Peyer's patch (tissue), 4 donors: Measurements from ENCODE around the gene LPAR1.

Source experiments
- CTCF ChIP-seq, 6 experiments: fragments of 450-650 bp in 4 of 6; fragments of 200-600 bp in 2 of 6; sonication (generic) in 1 of 6; IDR thresholded peaks; one replicate each; pipeline ENCODE4 v1.5.1; 2017 to 2019; ENCODE audit warnings: antibody characterized with exemption in 6 of 6, mild to moderate bottlenecking in 3 of 6, moderate library complexity in 1 of 6
- POLR2A ChIP-seq, 2 donors: fragments of 450-650 bp; IDR thresholded peaks; one replicate each; pipeline ENCODE4 v1.5.1; 2017; ENCODE audit warnings: antibody characterized with exemption in 2 of 2, mild to moderate bottlenecking in 2 of 2, moderate library complexity in 2 of 2

GRCh38 chr9:110897943-110898342 is 140.3 kb downstream of the LPAR1 start:
- TF ChIP-seq POLR2A (IDR thresholded peaks at IDR 0.05) (no peak), CTCF (IDR thresholded peaks at IDR 0.05) (no peak)
